NCI-H2081 treated with DMSO at 0.1 percent for 48 hours (cell line): ENCODE data around the gene ARHGAP6.
"Not testable (repeated sequence)": the region's sequence is repeated elsewhere in the genome, so short reads cannot be mapped to it uniquely, and the experiment has no call there.

Experiments
- DNase-seq: peaks from one replicate; lab custom pipeline; 2025; lab: John Stamatoyannopoulos, UW

ARHGAP6 gene

GRCh38 chrX:11648705-11649519, 16.8 kb downstream of the ARHGAP6 start:
- no peak for DNase-seq

DNA sequence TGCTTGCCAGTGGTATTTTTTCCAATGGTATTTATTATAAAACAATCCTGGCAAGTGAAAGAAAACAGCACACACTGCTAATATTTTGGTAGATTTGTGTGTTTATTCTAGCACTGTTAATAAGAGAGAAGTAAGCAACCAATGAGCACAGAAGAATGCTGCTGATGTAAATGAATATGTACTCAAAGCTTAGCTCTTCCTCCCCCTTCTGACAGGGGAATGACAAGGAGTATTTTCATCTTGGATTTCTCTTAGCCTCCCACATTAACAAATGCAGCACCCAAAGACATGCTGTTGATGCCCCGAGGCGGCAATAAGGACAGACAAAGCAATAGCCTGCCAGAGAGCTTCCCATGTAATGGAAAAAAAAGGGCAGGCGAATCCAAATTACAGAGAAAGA, 18.6 kb downstream of the ARHGAP6 start:
- no peak for DNase-seq

- DNase-seq = no peak
Measured at GRCh38 chrX:11641349-11642065, 24.2 kb downstream of the ARHGAP6 start.

GRCh38 chrX:11640089-11640488, 25.6 kb downstream of the ARHGAP6 start:
- no peak for DNase-seq

GRCh38 chrX:11632732-11633131, 33.0 kb downstream of the ARHGAP6 start:
- no peak for DNase-seq

GRCh38 chrX:11629593-11630211, 36.0 kb downstream of the ARHGAP6 start:
- no peak for DNase-seq

DNA sequence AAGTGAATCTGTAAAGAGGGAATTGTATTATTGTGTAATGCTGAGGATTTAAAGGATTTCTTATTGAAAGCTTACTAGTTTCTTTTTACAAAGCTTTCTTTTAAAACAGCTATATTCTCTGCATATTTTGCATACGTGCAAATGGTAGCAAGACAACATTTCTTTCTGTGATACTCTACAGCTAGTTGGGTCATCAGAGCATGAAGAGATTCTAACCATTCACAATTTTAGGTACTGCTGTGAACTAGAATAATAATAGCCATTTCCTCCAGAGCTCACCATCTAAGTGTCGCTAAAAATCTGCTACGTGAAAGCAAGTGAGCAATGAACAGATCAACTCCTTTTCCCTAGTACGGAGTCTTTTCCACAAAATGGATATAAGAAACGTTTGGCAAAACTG, 37.3 kb downstream of the ARHGAP6 start:
- DNase-seq = no peak

- DNase-seq = no peak
Measured at GRCh38 chrX:11626351-11626750, 39.4 kb downstream of the ARHGAP6 start.

DNA sequence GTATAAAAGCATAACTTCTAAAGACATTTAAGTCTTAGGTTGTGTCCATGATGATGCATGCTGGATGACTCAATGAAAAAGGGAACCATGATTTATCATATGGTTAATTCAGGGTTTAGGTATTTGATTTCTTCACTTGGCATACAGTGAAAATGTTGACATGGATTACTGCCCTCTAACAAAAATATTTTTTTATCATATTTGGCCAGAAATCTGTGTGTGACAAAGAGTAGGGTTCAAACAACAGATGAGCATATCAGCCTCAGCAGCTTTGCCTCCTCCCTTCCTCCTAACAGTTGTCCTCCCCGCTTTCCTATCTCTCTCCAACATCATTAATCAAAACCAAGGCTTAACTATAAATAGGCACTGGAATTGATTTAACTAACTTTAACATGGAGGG, 46.3 kb downstream of the ARHGAP6 start:
- DNase-seq = no peak

- DNase-seq = not testable (repeated sequence)
Measured at GRCh38 chrX:11614253-11614652, 51.5 kb downstream of the ARHGAP6 start.

DNA sequence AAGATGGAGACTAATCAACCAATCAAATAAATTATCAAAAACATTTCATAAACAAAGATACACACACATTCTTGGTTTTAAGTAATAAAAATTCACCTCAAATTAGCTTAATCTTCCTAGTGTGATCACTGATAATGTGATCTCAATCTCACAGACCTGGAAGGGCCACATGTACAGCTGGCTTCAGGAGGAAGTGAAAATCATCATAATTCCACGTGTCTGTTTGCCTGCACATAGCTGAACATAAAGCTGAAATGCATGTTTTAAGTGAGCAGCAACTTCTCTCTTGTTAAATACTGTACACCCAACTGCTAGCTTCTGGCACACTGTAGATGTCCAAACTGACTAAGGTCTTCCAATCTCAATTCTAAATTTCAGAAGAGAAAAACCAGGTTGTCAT, 53.8 kb downstream of the ARHGAP6 start:
- no peak for DNase-seq

GRCh38 chrX:11611161-11611560, 54.6 kb downstream of the ARHGAP6 start:
- no peak for DNase-seq

DNA sequence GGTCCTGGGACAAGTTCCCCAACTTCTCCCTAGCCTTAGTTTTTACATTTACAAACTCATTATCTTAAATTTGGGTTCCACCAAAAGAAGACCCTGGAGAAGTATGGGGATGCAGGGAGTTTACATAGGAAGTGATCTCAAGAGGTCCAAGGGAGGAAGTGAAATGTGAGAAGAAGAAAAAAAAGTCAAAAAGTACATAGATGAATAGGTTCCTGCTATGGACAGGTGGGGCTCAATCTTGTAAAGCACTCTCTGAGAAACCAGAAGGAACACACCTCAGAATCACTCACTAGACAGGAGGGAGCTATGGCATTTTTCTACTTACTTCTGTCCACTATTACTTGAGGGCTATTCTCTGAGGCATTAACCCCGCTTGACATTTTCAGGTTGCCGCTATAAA, 56.6 kb downstream of the ARHGAP6 start:
- no peak for DNase-seq

GRCh38 chrX:11606408-11606807, 59.3 kb downstream of the ARHGAP6 start:
- DNase-seq = no peak

DNA sequence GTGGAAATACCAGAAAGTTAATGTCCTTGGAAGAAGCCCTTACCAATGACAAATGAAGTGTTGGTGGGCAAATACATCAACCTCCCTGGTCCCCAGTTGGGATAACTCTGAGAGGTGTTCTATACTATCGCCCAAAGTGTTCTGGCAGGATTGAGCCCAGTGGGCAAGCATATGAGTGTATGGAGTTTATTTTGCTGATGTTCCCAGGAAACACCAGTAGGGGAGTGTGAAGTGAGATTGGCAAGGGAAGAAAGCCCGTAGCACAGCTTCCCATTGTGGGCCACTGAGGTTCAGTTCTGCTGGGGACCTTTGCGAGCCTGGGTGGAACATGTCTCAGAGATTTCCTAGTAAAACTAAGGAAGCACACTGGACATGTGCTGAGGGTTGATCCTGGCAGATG, 65.1 kb downstream of the ARHGAP6 start:
- no peak for DNase-seq

GRCh38 chrX:11597479-11597878, 68.2 kb downstream of the ARHGAP6 start:
- no peak for DNase-seq

GRCh38 chrX:11591723-11592346, 73.9 kb downstream of the ARHGAP6 start:
- DNase-seq = no peak

DNA sequence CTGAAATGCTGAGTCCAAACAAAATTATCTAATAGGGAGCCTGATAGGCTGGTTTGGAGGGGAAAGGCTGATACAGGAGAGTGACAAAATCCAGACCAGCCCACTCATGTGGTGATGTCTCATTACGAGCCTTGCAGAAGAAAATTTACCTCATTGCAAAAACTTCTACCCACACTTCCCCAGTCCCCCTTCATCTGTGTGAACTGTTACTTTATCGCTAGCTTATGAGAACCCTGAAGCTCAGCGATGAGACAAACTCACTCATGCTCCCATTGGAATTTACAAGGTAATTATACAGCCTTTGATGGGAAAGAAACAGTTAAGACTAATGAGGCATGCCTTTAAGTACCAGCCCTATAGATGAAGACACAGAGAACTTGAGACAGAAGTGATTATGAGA, 76.1 kb downstream of the ARHGAP6 start:
- no peak for DNase-seq

- DNase-seq = no peak
Measured at GRCh38 chrX:11588097-11588496, 77.6 kb downstream of the ARHGAP6 start.

GRCh38 chrX:11585174-11585573, 80.5 kb downstream of the ARHGAP6 start:
- DNase-seq = no peak

DNA sequence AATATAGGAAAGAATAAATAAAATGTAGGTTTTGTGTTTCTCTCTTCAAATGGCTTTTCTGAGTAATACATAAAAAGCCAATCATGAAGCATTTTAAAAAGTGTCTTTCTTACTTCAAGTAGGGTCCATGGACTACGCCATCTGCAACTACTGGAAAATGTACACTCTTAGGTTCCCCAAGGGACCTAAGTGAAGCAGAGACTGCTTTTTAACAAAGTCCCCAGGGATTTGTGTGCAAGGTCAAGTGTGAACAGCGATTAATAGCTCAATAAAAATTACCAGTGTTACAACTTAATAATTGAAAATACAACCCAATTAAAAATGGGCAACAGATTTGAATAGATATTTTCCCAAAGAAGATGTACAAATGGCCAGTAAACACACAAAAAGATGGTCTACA, 84.9 kb downstream of the ARHGAP6 start:
- no peak for DNase-seq
